Progenitor cell of endocrine pancreas (in vitro differentiated cells): ENCODE data around the gene TAS2R39. TPM values are rescaled to one million over a fixed set of nuclear protein-coding genes. Genes with fewer than 3 reads are reported as not detected.

ENCODE experiments used
- DNase-seq: peaks from one replicate; pipeline ENCODE4 v3.0.0; 2021; ENCODE audit warnings: low spot score; ENCODE audit not compliant: unreplicated experiment
- H3K27ac Mint-ChIP-seq: 2 replicates; pipeline ENCODE4 v1.8.0; 2021; ENCODE audit warnings: mild to moderate bottlenecking, moderate library complexity, mixed read lengths
- H3K27me3 Mint-ChIP-seq: 2 replicates; pipeline ENCODE4 v1.8.0; 2021; ENCODE audit warnings: mixed read lengths
- H3K36me3 Mint-ChIP-seq: 2 replicates; pipeline ENCODE4 v1.8.0; 2022; ENCODE audit warnings: mixed read lengths; ENCODE audit not compliant: insufficient read depth
- H3K4me1 Mint-ChIP-seq: 2 replicates; pipeline ENCODE4 v1.8.0; 2021; ENCODE audit warnings: low read depth, mixed read lengths
- H3K4me3 Mint-ChIP-seq: 2 replicates; pipeline ENCODE4 v1.8.0; 2021; ENCODE audit warnings: low read depth, mild to moderate bottlenecking, moderate library complexity, mixed read lengths
- H3K9me3 Mint-ChIP-seq: 2 replicates; pipeline ENCODE4 v1.8.0; 2021; ENCODE audit warnings: low read depth, mixed read lengths
- CTCF ChIP-seq: fragments of 200-600 bp; sonication (generic); IDR thresholded peaks from one replicate; pipeline ENCODE4 v1.5.0; 2021; ENCODE audit warnings: antibody characterized with exemption, mild to moderate bottlenecking; ENCODE audit not compliant: unreplicated experiment
- total RNA-seq: library from RNA; stranded (reverse); gene quantifications from 2 replicates; pipeline ENCODE4 v1.2.1, GENCODE V29; 2021

TAS2R39 gene
- total RNA-seq, 1 donor from 2014 or later, result not detected

DNA sequence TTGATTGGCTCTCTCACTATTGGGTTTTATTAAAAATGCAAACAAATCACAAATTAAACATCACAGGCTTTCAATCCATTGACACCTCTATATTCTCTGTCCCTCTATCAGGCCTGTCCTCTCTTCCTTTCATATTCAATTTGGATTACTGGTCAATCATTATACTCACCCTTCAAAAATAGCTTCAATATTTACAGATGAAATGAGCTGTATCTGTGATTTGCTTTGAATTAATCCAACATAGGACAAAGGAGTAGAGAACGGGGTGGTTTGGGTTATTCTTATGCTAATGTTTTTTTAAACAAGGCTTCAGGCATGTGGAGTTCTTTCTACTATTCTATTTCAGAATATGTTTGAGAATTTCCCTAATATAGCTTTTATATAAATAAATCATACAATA, 2.3 kb downstream of the TAS2R39 start:
- no peak for DNase-seq
- Mint-ChIP-seq H3K27ac (no peak overlapping the region), H3K9me3 (no peaks in the 10 kb centered on the region), H3K36me3 (no peaks in the 10 kb centered on the region), H3K27me3 (no peaks in the 10 kb centered on the region), H3K4me1 (no peaks in the 10 kb centered on the region), H3K4me3 (no peak overlapping the region)
- no peak for TF ChIP-seq CTCF

DNA sequence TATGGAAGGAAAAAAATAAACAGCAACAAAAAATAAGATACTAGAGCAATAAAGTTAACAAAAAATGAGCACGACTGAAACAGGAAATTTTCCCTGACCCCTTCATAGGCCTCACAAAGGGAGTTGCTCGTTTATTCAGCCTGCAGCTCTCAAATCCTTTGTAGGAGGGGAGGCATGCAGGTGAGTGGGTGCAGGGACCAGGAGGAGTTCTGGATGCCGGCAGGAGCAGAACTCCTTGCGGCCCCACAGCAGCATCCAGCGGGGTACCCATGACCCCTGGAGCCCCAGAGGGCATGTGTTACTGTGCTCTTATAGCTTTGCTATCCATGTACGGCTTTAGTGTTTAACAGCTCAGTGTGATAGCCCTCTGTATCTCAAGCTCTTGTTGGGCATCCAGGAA, 5.8 kb downstream of the TAS2R39 start:
- no peak for DNase-seq
- TF ChIP-seq CTCF, result no peak
- Mint-ChIP-seq H3K9me3 (no peaks in the 10 kb centered on the region), H3K36me3 (no peaks in the 10 kb centered on the region), H3K4me1 (peaks cover 2% of the 10 kb centered on the region), H3K27ac (no peak overlapping the region), H3K4me3 (no peak overlapping the region), H3K27me3 (no peaks in the 10 kb centered on the region)

DNA sequence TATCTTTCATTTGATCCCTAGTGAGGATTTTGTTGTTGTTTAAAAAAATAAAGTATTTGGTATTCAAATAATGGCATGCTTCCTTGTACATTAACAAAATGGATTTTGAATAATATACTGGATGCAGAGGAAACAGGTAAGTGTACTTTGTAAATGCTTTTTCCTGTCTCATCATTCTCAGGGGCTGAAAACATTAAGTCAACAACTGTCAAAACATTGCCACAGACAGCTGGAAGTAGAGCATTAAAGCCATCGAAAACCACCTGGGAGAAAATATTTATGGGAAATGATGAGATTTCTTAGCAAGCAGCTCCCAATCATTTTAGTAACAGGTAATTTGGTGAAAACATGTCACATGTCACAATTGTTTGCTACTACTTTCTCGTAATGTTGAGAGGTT, 10.7 kb downstream of the TAS2R39 start:
- Mint-ChIP-seq H3K9me3 (peaks cover 8% of the 10 kb centered on the region), H3K4me1 (peaks cover 2% of the 10 kb centered on the region), H3K27me3 (no peaks in the 10 kb centered on the region), H3K36me3 (no peaks in the 10 kb centered on the region), H3K4me3 (no peak overlapping the region), H3K27ac (no peak overlapping the region)
- DNase-seq, result no peak
- TF ChIP-seq CTCF, result no peak

DNA sequence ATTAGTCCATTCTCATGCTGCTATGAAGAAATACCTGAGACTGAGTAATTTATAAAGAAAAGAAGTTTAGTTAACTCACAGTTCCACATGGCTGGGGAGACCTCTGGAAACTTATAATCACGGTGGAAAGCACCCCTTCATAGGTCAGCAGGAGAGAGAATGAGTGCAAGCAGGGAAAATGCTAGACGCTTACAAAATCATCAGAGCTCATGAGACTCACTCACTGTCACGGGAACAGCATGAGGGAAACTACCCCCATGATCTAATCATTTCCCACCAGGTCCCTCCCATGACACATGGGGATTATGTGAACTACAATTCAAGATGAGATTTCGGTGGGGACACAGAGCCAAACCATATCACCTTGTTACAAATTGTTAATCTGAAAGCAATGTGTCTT, 15.8 kb downstream of the TAS2R39 start:
- no peak for TF ChIP-seq CTCF
- no peak overlapping the region for H3K4me3 Mint-ChIP-seq
- H3K27me3 Mint-ChIP-seq, result no peaks in the 10 kb centered on the region
- DNase-seq, result no peak
- no peak overlapping the region for H3K27ac Mint-ChIP-seq
- peaks cover 8% of the 10 kb centered on the region for H3K9me3 Mint-ChIP-seq
- no peaks in the 10 kb centered on the region for H3K36me3 Mint-ChIP-seq
- H3K4me1 Mint-ChIP-seq, result no peaks in the 10 kb centered on the region

DNA sequence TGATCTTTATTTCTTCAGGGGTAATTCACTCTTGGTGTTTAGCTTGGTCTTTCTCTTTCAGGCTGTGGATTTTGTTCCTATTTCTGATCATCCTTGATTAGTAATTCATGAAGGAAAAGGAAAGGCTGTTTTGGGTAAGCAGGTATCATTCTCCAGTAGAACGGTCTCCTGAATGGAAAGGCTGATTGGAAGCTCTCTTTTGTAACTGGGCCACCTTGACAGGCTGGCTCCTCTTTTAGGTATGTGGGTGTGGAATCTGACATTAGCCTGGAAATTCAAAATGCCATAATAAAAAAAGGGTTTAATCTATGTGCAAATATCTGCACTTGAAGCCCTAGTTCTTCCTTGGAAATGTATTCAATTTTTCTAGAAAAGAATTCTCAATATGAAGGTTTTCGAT, 18.9 kb downstream of the TAS2R39 start:
- Mint-ChIP-seq H3K4me1 (no peaks in the 10 kb centered on the region), H3K36me3 (no peaks in the 10 kb centered on the region), H3K9me3 (peaks cover 8% of the 10 kb centered on the region), H3K27me3 (peaks cover 3% of the 10 kb centered on the region), H3K4me3 (no peak overlapping the region), H3K27ac (no peak overlapping the region)
- TF ChIP-seq CTCF, result no peak
- no peak for DNase-seq

DNA sequence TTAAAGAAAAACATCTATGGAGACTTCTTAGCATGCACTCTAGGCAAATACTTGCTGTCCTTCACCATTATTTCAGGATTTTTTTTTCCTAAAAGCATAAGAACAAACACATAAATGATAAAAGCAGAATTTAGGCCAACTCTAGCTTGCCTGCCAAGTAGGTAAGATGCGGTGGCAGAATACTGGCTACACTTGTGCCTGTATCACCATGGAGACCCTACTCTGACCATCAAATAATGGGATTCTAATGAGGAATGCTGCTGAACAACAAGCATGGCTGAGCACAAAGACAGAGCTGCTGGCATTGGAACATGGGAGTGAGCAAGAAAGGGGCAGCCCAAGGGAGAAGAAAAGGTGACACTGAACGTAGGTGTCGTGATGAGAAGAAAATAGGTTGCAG, 20.2 kb downstream of the TAS2R39 start:
- Mint-ChIP-seq H3K27ac (no peak overlapping the region), H3K9me3 (peaks cover 4% of the 10 kb centered on the region)
- TF ChIP-seq CTCF, result no peak

More for the DNA sequence above, 20.2 kb downstream of the TAS2R39 start:
- Mint-ChIP-seq H3K36me3 (no peaks in the 10 kb centered on the region), H3K4me1 (no peaks in the 10 kb centered on the region), H3K4me3 (no peak overlapping the region), H3K27me3 (peaks cover 3% of the 10 kb centered on the region)
- DNase-seq, result no peak
